GM23338 (cell line): Measurements from ENCODE around the gene CCDC82. TPM values are rescaled to one million over a fixed set of nuclear protein-coding genes. Genes with fewer than 3 reads are reported as not detected.

ENCODE experiments used
- ATAC-seq: fragments of 200-7000 bp; cut with Tn5 transposase; 3 replicates; pipeline ENCODE4 v1.9.1; 2020
- DNase-seq: peaks from one replicate; pipeline ENCODE4 v3.0.0-alpha.2; 2015; ENCODE audit warnings: low spot score
- H2AFZ ChIP-seq: fragments of 200-600 bp; sonication (generic); 2 replicates; pipeline ENCODE4 v1.8.0; 2016; ENCODE audit warnings: antibody characterized with exemption, mild to moderate bottlenecking, moderate library complexity
- H3F3A ChIP-seq: fragments of 200-600 bp; sonication (generic); replicated peaks from 2 replicates; pipeline ENCODE4 v1.8.0; 2017; ENCODE audit warnings: antibody characterized with exemption, mixed run types, low read depth
- H3K27ac ChIP-seq: fragments of 200-600 bp; sonication (generic); 2 replicates; pipeline ENCODE4 v1.6.1; 2016; ENCODE audit warnings: low read depth
- H3K27me3 ChIP-seq: fragments of 200-600 bp; sonication (generic); 2 replicates; pipeline ENCODE4 v1.8.0; 2016; ENCODE audit warnings: mild to moderate bottlenecking, mixed run types, moderate library complexity; ENCODE audit not compliant: insufficient read depth
- H3K36me3 ChIP-seq: fragments of 200-600 bp; sonication (generic); 2 replicates; pipeline ENCODE4 v1.8.0; 2016; ENCODE audit warnings: mild to moderate bottlenecking; ENCODE audit not compliant: insufficient read depth
- H3K4me1 ChIP-seq: fragments of 200-600 bp; sonication (generic); 2 replicates; pipeline ENCODE4 v1.8.0; 2016; ENCODE audit warnings: mild to moderate bottlenecking, moderate library complexity; ENCODE audit not compliant: insufficient read depth
- H3K4me2 ChIP-seq: fragments of 200-600 bp; sonication (generic); 2 replicates; pipeline ENCODE4 v1.7.1; 2017; ENCODE audit warnings: mixed run types
- H3K4me3 ChIP-seq: fragments of 200-600 bp; sonication (generic); 2 replicates; pipeline ENCODE4 v1.6.1; 2016; ENCODE audit warnings: mixed run types
- H3K79me2 ChIP-seq: fragments of 200-600 bp; sonication (generic); replicated peaks from 2 replicates; pipeline ENCODE4 v1.8.0; 2017; ENCODE audit warnings: mild to moderate bottlenecking; ENCODE audit not compliant: insufficient read depth
- H3K9me2 ChIP-seq: fragments of 200-600 bp; sonication (generic); 2 replicates; pipeline ENCODE4 v1.8.0; 2017; ENCODE audit not compliant: insufficient read depth
- H4K20me1 ChIP-seq: fragments of 200-600 bp; sonication (generic); replicated peaks from 2 replicates; pipeline ENCODE4 v1.8.0; 2017; ENCODE audit warnings: mild to moderate bottlenecking; ENCODE audit not compliant: insufficient read depth
- H3K27ac Mint-ChIP-seq: 2 replicates; pipeline ENCODE4 v1.8.0; 2020; ENCODE audit warnings: inconsistent platforms, mild to moderate bottlenecking, moderate library complexity, mixed read lengths
- H3K27me3 Mint-ChIP-seq: 3 replicates; pipeline ENCODE4 v1.8.0; 2022; ENCODE audit warnings: low read depth, mild to moderate bottlenecking, moderate library complexity, mixed read lengths, inconsistent platforms; ENCODE audit not compliant: insufficient read depth, poor library complexity
- H3K36me3 Mint-ChIP-seq: 3 replicates; pipeline ENCODE4 v1.8.0; 2021; ENCODE audit warnings: low read depth, mild to moderate bottlenecking, inconsistent platforms, moderate library complexity, mixed read lengths
- H3K4me1 Mint-ChIP-seq: 3 replicates; pipeline ENCODE4 v1.8.0; 2020; ENCODE audit warnings: mild to moderate bottlenecking, inconsistent platforms, mixed read lengths
- H3K4me3 Mint-ChIP-seq: 3 replicates; pipeline ENCODE4 v1.8.0; 2021; ENCODE audit warnings: moderate library complexity, mild to moderate bottlenecking, inconsistent platforms, mixed read lengths
- H3K9me3 Mint-ChIP-seq: 3 replicates; pipeline ENCODE4 v1.8.0; 2020; ENCODE audit warnings: moderate library complexity, mild to moderate bottlenecking, inconsistent platforms, mixed read lengths
- EZH2phosphoT487 ChIP-seq: fragments of 200-600 bp; sonication (generic); IDR thresholded peaks from one replicate; pipeline ENCODE4 v1.8.1; 2018; ENCODE audit warnings: antibody characterized with exemption; ENCODE audit not compliant: unreplicated experiment
- polyA plus RNA-seq: library from polyadenylated mRNA; unstranded; fragments of >200 nt; fragmentation: Nextera tagmentation; extraction: Ambion mirVana; gene quantifications from 2 replicates; pipeline ENCODE4 v1.2.1, GENCODE V29; 2016
- total RNA-seq: library from RNA; depleted of rRNA; stranded (reverse); fragments of >200 nt; shearing (Covaris generic); gene quantifications from 2 replicates; pipeline ENCODE4 v1.2.3, GENCODE V29; 2014
- TF ChIP-seq, protein P1 (sequence below): fragments of 250-450 bp; sonication (Bioruptor Pico); IDR thresholded peaks from 2 replicates; pipeline ENCODE4 v1.5.0; 2020; ENCODE audit warnings: mild to moderate bottlenecking, moderate library complexity
- TF ChIP-seq, protein P2 (sequence below): IDR thresholded peaks from 2 replicates; pipeline ENCODE4 v1.6.1; 2016; ENCODE audit warnings: antibody characterized with exemption

CCDC82 gene
- total and polyA plus RNA-seq, 2 experiments from 2014 or later = 15.7 to 45.8 TPM

DNA sequence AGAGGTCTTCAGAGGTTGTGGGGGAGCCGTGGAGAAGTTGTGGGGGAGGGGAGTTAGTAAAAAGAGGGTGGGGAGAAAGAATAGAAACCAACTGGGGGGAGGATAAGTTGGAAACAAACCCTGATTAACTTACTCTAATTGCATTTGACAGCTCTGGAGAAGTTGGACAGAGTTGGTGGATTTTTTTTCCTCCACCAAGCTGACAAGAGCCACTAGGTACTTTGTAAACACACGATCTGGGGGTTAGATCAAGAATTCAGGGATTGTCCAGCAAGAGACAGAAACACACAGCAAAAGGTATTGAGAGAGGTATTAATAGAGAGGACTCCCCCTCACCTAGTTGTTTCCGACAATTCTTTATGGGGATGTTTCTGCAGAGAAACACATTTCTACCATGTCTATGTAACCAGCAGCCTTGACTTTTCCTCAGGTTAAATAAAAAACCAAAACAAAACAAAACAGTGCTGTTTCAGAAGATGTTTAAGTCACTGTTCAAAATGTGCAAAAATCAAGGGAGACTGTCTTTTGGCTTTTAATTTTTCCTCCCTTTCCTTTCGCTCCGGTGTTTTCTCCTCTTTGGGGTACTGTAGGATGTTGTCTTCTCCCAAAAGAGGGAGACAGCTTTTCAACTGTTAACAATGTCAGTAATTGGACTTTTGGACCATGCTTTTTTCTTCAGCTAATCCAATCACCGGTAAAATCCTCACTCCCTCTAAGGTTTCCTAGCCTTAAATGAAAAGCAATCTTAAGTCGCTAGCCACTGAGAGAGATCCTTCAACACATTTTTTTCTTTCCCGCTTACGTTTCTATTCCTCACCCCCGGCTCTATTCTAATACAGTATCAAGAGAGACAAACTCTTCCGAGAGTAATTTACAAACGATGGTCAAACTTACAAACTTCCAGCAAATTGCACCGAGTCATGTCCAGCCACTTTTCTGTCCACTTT, 47.4 kb downstream of the CCDC82 start:
- H3K27ac Mint-ChIP-seq = no peak overlapping the region; the same call in 1 of the 2 replicates
- TF ChIP-seq EZH2phosphoT487 = no peak
- TF ChIP-seq, protein P1, sequence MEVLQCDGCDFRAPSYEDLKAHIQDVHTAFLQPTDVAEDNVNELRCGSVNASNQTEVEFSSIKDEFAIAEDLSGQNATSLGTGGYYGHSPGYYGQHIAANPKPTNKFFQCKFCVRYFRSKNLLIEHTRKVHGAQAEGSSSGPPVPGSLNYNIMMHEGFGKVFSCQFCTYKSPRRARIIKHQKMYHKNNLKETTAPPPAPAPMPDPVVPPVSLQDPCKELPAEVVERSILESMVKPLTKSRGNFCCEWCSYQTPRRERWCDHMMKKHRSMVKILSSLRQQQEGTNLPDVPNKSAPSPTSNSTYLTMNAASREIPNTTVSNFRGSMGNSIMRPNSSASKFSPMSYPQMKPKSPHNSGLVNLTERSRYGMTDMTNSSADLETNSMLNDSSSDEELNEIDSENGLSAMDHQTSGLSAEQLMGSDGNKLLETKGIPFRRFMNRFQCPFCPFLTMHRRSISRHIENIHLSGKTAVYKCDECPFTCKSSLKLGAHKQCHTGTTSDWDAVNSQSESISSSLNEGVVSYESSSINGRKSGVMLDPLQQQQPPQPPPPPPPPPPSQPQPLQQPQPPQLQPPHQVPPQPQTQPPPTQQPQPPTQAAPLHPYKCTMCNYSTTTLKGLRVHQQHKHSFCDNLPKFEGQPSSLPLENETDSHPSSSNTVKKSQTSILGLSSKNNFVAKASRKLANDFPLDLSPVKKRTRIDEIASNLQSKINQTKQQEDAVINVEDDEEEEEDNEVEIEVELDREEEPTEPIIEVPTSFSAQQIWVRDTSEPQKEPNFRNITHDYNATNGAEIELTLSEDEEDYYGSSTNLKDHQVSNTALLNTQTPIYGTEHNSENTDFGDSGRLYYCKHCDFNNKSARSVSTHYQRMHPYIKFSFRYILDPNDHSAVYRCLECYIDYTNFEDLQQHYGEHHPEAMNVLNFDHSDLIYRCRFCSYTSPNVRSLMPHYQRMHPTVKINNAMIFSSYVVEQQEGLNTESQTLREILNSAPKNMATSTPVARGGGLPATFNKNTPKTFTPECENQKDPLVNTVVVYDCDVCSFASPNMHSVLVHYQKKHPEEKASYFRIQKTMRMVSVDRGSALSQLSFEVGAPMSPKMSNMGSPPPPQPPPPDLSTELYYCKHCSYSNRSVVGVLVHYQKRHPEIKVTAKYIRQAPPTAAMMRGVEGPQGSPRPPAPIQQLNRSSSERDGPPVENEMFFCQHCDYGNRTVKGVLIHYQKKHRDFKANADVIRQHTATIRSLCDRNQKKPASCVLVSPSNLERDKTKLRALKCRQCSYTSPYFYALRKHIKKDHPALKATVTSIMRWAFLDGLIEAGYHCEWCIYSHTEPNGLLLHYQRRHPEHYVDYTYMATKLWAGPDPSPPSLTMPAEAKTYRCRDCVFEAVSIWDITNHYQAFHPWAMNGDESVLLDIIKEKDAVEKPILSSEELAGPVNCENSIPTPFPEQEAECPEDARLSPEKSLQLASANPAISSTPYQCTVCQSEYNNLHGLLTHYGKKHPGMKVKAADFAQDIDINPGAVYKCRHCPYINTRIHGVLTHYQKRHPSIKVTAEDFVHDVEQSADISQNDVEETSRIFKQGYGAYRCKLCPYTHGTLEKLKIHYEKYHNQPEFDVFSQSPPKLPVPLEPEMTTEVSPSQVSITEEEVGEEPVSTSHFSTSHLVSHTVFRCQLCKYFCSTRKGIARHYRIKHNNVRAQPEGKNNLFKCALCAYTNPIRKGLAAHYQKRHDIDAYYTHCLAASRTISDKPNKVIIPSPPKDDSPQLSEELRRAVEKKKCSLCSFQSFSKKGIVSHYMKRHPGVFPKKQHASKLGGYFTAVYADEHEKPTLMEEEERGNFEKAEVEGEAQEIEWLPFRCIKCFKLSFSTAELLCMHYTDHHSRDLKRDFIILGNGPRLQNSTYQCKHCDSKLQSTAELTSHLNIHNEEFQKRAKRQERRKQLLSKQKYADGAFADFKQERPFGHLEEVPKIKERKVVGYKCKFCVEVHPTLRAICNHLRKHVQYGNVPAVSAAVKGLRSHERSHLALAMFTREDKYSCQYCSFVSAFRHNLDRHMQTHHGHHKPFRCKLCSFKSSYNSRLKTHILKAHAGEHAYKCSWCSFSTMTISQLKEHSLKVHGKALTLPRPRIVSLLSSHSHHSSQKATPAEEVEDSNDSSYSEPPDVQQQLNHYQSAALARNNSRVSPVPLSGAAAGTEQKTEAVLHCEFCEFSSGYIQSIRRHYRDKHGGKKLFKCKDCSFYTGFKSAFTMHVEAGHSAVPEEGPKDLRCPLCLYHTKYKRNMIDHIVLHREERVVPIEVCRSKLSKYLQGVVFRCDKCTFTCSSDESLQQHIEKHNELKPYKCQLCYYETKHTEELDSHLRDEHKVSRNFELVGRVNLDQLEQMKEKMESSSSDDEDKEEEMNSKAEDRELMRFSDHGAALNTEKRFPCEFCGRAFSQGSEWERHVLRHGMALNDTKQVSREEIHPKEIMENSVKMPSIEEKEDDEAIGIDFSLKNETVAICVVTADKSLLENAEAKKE (CRISPR knock-in tag) = no peak
- TF ChIP-seq, protein P2, sequence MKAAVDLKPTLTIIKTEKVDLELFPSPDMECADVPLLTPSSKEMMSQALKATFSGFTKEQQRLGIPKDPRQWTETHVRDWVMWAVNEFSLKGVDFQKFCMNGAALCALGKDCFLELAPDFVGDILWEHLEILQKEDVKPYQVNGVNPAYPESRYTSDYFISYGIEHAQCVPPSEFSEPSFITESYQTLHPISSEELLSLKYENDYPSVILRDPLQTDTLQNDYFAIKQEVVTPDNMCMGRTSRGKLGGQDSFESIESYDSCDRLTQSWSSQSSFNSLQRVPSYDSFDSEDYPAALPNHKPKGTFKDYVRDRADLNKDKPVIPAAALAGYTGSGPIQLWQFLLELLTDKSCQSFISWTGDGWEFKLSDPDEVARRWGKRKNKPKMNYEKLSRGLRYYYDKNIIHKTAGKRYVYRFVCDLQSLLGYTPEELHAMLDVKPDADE = no peak
- ATAC-seq = no peak

More for the DNA sequence above, 47.4 kb downstream of the CCDC82 start:
- Mint-ChIP-seq H3K36me3 (no peaks in the 10 kb centered on the region), H3K4me1 (peaks cover 44% of the 10 kb centered on the region), H3K4me3 (peak overlapping the region; percentile 89), H3K9me3 (no peaks in the 10 kb centered on the region), H3K27me3 (peaks cover 6% of the 10 kb centered on the region)
- Histone ChIP-seq H3K9me2 (no peaks in the 10 kb centered on the region), H3K4me2 (peak overlapping the region; percentile 91), H3K27ac (no peak overlapping the region), H3K4me3 (peak overlapping the region; percentile 72), H4K20me1 (no peaks in the 10 kb centered on the region), H3K27me3 (peaks cover 8% of the 10 kb centered on the region; the same call in 1 of the 2 replicates), H3F3A (no peaks in the 10 kb centered on the region), H3K36me3 (no peaks in the 10 kb centered on the region), H3K79me2 (peaks cover 41% of the 10 kb centered on the region), H3K4me1 (peaks cover 38% of the 10 kb centered on the region), H2AFZ (peak overlapping the region; percentile 86)
- peak; percentile 36 for DNase-seq
